HG03159 (cell line): ENCODE measurements around the gene ALDH5A1.
"Not testable (repeated sequence)": the region's sequence is repeated elsewhere in the genome, so short reads cannot be mapped to it uniquely, and the experiment has no call there.

Experiments used
- ATAC-seq: cut with Tn5 transposase; IDR thresholded peaks from one replicate; pipeline ENCODE4 v1.9.1; 2021; ENCODE audit warnings: mild to moderate bottlenecking, moderate library complexity; ENCODE audit not compliant: unreplicated experiment

ALDH5A1 gene

GRCh38 chr6:24484657-24485323 is 10.0 kb upstream of the ALDH5A1 start:
- no peak for ATAC-seq

GRCh38 chr6:24486065-24486464 is 8.7 kb upstream of the ALDH5A1 start:
- no peak for ATAC-seq

GRCh38 chr6:24489470-24489869 is 5.3 kb upstream of the ALDH5A1 start, which contains the start of gene GPLD1:
GPLD1 (minus strand) TSS chr6:24489578; CDS start chr6:24489511, 67 bp downstream.
- no peak for ATAC-seq

- no peak for ATAC-seq
Measured at GRCh38 chr6:24489881-24490280, 4.9 kb upstream of the ALDH5A1 start.

- ATAC-seq = no peak
Measured at GRCh38 chr6:24490948-24491347, 3.8 kb upstream of the ALDH5A1 start.

- ATAC-seq = no peak
Measured at GRCh38 chr6:24492475-24492874, 2.3 kb upstream of the ALDH5A1 start.

- no peak for ATAC-seq
Measured at GRCh38 chr6:24493945-24494820, 586 bp upstream of the ALDH5A1 start.

GRCh38 chr6:24497254-24497970 is 2.6 kb downstream of the ALDH5A1 start:
- no peak for ATAC-seq

GRCh38 chr6:24500683-24501082 is 5.9 kb downstream of the ALDH5A1 start:
- no peak for ATAC-seq

- no peak for ATAC-seq
Measured at GRCh38 chr6:24501374-24501773, 6.6 kb downstream of the ALDH5A1 start.

- ATAC-seq = no peak
Measured at GRCh38 chr6:24501914-24502313, 7.1 kb downstream of the ALDH5A1 start.

GRCh38 chr6:24504287-24504648 is 9.5 kb downstream of the ALDH5A1 start:
- no peak for ATAC-seq

GRCh38 chr6:24504649-24505586 is 10.1 kb downstream of the ALDH5A1 start:
- ATAC-seq = no peak

- no peak for ATAC-seq
Measured at GRCh38 chr6:24506814-24507520, 12.2 kb downstream of the ALDH5A1 start.

- ATAC-seq = not testable (repeated sequence)
Measured at GRCh38 chr6:24511976-24512375, 17.2 kb downstream of the ALDH5A1 start.

- no peak for ATAC-seq
Measured at GRCh38 chr6:24513602-24514001, 18.8 kb downstream of the ALDH5A1 start.

GRCh38 chr6:24517659-24518543 is 23.1 kb downstream of the ALDH5A1 start:
- ATAC-seq = peak; percentile 60

- ATAC-seq = peak; percentile 32
Measured at GRCh38 chr6:24520929-24521546, 26.3 kb downstream of the ALDH5A1 start.
